ENCODE data around the gene ZBTB7C. TPM values are rescaled to one million over a fixed set of nuclear protein-coding genes. Genes with fewer than 3 reads are reported as not detected.

Gene ZBTB7C
- total and polyA plus RNA-seq, 2 of the 8 experiments (the other 6 are each of a cell fraction or from before 2014, with no cell fraction given) = 0.15 to 0.45 TPM

GRCh38 chr18:48453330-48454066, 44.3 kb upstream of the ZBTB7C start (continued):
- no peak for TF ChIP-seq CHD7 (IDR thresholded peaks at IDR 0.05; ENCODE audit: insufficient replicate concordance, low read length)
- TF ChIP-seq ASH2L (IDR thresholded peaks at IDR 0.05; ENCODE audit: low read length) = no peak
- no peak for TF ChIP-seq TCF12 (IDR thresholded peaks at IDR 0.05; ENCODE audit: low read depth, low read length)
- no peak for TF ChIP-seq YY1 (IDR thresholded peaks at IDR 0.05; ENCODE audit: low read depth, low read length)
- no peak for TF ChIP-seq SP1 (IDR thresholded peaks at IDR 0.05; ENCODE audit: low read depth, low read length)
- TF ChIP-seq SIX5 (IDR thresholded peaks at IDR 0.05; ENCODE audit: low read depth, low read length) = no peak
- TF ChIP-seq TEAD4 (IDR thresholded peaks at IDR 0.05; ENCODE audit: low read depth, low read length) = no peak
- no peak for TF ChIP-seq HDAC2 (IDR thresholded peaks at IDR 0.05; ENCODE audit: borderline replicate concordance in 1 of 2, low read depth in 2 of 2, low read length in 2 of 2)
- no peak for TF ChIP-seq RNF2 (IDR thresholded peaks at IDR 0.05; ENCODE audit: borderline replicate concordance, low read depth, low read length, missing control alignments, poor library complexity, severe bottlenecking)
- TF ChIP-seq EGR1 (IDR thresholded peaks at IDR 0.05; ENCODE audit: borderline replicate concordance, low read depth, low read length) = no peak
